Measurements from ENCODE around the gene ZNF585A. TPM values are rescaled to one million over a fixed set of nuclear protein-coding genes. Genes with fewer than 3 reads are reported as not detected.

The ZNF585A gene
- total RNA-seq, 1 donor from 2014 or later, result 7.5 TPM

Other genes starting within 250 kb of the ZNF585A start
- gene ZNF420, start 94.3 kb downstream of the ZNF585A start, total RNA-seq, result 9.0 and 9.7 TPM in 2 replicates
- 13.3 and 15.1 TPM in 2 replicates for gene ZNF585B, start 37.8 kb upstream of the ZNF585A start, total RNA-seq
- 5.2 and 5.6 TPM in 2 replicates for gene ZNF383, start 45.5 kb upstream of the ZNF585A start, total RNA-seq
- gene ZNF527, start 198.4 kb upstream of the ZNF585A start, total RNA-seq, result 5.0 and 6.0 TPM in 2 replicates